ENCODE measurements around the gene UCN2. TPM values are rescaled to one million over a fixed set of nuclear protein-coding genes. Genes with fewer than 3 reads are reported as not detected.

Gene UCN2
- total RNA-seq, 2 experiments from 2014 or later: not detected

DNA sequence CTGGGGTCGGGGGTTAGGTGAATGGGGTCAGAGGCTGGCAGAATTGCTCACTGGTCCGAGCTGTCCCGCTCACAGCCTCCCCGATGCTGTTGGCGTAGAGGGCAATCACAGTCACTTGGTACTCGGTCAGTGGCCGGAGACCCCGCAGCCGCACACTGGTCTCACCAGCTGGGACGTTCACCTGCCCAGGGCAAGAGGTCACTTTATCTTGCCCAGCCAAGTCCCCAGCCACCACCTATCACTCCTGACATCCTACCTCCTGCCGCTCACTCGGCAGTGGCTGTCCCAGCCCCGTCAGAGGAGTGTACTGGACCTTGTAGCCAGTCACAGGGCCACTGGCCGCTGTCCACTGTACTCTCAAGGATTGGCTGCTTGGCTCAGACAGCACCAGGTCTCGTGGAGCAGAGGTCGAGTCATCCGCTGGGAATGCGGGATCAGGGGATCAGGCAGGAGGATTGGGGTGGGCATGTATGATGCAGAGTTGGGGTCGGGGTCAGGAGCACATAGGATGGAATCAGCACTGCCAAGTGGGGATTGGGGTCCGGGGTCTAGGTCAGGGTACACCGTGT lies 29.0 kb upstream of the UCN2 start:
- no peak for ATAC-seq
- H3K36me3 Mint-ChIP-seq (ENCODE audit: low read depth): no peaks in the 10 kb centered on the region
- ChIA-PET POLR2A (no interaction called here), CTCF (no interaction called here)
- no peaks in the 10 kb centered on the region for H3K9me3 Mint-ChIP-seq
- no peak overlapping the region for H3K4me3 Mint-ChIP-seq
- TF ChIP-seq, protein P1, sequence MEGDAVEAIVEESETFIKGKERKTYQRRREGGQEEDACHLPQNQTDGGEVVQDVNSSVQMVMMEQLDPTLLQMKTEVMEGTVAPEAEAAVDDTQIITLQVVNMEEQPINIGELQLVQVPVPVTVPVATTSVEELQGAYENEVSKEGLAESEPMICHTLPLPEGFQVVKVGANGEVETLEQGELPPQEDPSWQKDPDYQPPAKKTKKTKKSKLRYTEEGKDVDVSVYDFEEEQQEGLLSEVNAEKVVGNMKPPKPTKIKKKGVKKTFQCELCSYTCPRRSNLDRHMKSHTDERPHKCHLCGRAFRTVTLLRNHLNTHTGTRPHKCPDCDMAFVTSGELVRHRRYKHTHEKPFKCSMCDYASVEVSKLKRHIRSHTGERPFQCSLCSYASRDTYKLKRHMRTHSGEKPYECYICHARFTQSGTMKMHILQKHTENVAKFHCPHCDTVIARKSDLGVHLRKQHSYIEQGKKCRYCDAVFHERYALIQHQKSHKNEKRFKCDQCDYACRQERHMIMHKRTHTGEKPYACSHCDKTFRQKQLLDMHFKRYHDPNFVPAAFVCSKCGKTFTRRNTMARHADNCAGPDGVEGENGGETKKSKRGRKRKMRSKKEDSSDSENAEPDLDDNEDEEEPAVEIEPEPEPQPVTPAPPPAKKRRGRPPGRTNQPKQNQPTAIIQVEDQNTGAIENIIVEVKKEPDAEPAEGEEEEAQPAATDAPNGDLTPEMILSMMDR (IDR thresholded peaks at IDR 0.05): no peak
- peaks cover 26% of the 10 kb centered on the region for H3K27me3 Mint-ChIP-seq
- H3K4me1 Mint-ChIP-seq (ENCODE audit: low read depth): peaks cover 5% of the 10 kb centered on the region
- H3K27ac Mint-ChIP-seq: no peak overlapping the region
- intact Hi-C loops (cut with micrococcal nuclease): no loop called here
- no peak for DNase-seq

DNA sequence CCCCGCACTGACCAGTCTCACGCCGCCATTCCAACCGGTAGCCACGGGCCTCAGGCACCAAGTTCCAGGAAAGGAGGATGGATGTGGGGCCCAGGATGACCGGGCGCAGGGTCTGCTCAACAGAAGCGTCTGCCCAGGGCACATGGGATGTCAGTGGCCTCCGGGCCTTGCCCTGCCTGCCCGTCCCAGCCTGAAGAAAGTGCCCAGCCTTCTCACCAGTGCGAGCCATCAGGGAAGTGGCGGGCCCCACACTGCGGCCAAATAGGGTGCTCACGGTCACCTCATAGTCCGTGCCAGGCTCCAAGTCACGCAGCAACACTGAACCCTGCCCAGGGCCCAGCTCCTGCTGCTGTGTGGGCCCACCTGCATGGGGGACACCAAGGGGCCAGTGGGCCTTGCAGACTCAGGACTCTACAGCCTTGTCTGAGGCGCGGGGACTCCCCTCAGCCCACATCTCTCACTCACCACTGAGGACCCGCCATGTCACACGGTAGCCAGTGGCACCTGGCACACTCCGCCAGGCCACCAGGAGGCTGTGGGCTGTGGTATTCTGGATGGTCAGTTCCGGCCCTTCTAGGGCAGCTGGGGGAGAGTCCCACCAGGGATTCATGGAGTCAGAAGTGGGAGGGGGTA lies 28.4 kb upstream of the UCN2 start:
- Mint-ChIP-seq H3K36me3 (ENCODE audit: low read depth) (no peaks in the 10 kb centered on the region), H3K4me1 (ENCODE audit: low read depth) (peaks cover 5% of the 10 kb centered on the region), H3K9me3 (no peaks in the 10 kb centered on the region), H3K27ac (no peak overlapping the region), H3K4me3 (no peak overlapping the region), H3K27me3 (peaks cover 26% of the 10 kb centered on the region)
- no peak for DNase-seq
- CTCF ChIA-PET: no interaction called here
- intact Hi-C loops (cut with micrococcal nuclease): no loop called here
- TF ChIP-seq, protein P1 (IDR thresholded peaks at IDR 0.05): no peak
- POLR2A ChIA-PET: no interaction called here
- ATAC-seq: no peak

DNA sequence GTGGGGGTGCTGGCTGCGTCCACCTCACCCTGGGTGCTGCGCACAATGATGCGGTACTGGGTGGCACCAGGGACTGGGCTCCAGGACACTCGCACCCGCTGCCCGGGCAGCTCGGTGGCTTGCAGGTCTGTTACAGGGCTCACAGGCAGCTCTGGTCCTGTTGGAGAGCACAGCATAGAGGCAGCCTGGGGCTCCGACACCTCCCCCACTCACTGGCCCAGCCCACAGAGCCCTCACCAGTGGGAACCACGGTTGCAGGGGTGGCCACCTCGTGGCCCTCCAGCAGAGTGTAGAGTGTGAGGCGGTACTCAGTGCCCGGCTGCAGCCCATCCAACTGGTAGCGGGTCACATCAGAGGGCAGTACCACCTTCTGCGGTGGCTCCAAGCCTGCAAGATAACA lies 27.9 kb upstream of the UCN2 start:
- Mint-ChIP-seq H3K36me3 (ENCODE audit: low read depth) (no peaks in the 10 kb centered on the region), H3K27me3 (peaks cover 26% of the 10 kb centered on the region), H3K27ac (no peak overlapping the region), H3K4me1 (ENCODE audit: low read depth) (peaks cover 5% of the 10 kb centered on the region), H3K4me3 (no peak overlapping the region), H3K9me3 (no peaks in the 10 kb centered on the region)
- ChIA-PET POLR2A (no interaction called here), CTCF (no interaction called here)
- DNase-seq: no peak
- intact Hi-C loops (cut with micrococcal nuclease): no loop called here
- no peak for ATAC-seq
- TF ChIP-seq, protein P1 (IDR thresholded peaks at IDR 0.05): no peak

DNA sequence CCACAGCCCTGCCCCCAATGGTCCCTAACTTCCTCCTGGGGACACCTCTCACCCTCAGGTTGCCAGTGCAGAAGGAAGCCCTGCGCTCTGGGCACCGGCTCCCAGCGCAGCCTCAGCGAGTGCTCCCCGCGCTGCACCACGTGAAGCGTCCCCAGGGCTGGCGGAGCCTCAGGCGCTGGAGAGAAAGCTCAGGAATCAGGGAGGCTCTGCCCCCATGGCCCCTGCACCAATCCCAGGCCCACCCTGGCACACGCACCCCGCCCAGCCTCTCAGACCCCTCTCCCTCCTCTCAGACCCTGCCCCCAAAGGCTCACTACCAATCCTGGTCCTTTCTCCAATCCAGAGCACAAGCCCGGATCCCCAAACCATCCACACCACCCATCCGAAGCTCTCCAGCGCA lies 24.6 kb upstream of the UCN2 start:
- ATAC-seq: no peak
- CTCF ChIA-PET: interaction anchor here (1.6 kb wide), 1 partner anchor 30 kb away, joined by 4 read pairs; no protein-coding TSS in a partner anchor
- DNase-seq: no peak
- no peaks in the 10 kb centered on the region for H3K9me3 Mint-ChIP-seq
- no peak overlapping the region for H3K4me3 Mint-ChIP-seq
- intact Hi-C loops (cut with micrococcal nuclease): no loop called here
- H3K27ac Mint-ChIP-seq: no peak overlapping the region
- POLR2A ChIA-PET: no interaction called here
- peaks cover 17% of the 10 kb centered on the region for H3K27me3 Mint-ChIP-seq
- TF ChIP-seq, protein P1 (IDR thresholded peaks at IDR 0.05): no peak
- no peaks in the 10 kb centered on the region for H3K4me1 Mint-ChIP-seq (ENCODE audit: low read depth)
- no peaks in the 10 kb centered on the region for H3K36me3 Mint-ChIP-seq (ENCODE audit: low read depth)

DNA sequence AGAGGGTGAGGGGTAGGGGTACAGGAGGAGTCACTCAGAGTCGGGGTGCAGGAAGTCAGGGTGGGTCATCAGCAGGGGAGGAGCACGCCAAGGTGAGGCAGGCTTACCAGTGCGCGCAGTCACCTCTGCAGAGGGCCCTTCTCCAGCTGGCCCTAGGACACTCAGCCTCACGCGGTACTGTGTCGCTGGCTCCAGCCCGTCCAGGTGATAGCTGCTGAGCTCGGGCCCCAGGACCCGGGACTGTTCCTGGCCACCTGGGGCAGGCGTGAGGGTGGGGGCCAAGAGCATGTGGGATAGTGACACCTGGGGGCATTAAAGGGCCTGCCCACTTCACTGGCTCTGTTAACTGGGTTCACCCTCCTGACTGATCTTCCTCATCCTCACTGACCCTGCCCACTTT lies 24.1 kb upstream of the UCN2 start:
- ATAC-seq (no peak), DNase-seq (no peak)
- H3K4me3 Mint-ChIP-seq: no peak overlapping the region
- peaks cover 14% of the 10 kb centered on the region for H3K27me3 Mint-ChIP-seq
- POLR2A ChIA-PET: interaction anchor here (1.0 kb wide), 1 partner anchor 9 kb away, joined by 3 read pairs; no protein-coding TSS in a partner anchor
- TF ChIP-seq, protein P1 (IDR thresholded peaks at IDR 0.05): no peak
- CTCF ChIA-PET: no interaction called here
- intact Hi-C loops (cut with micrococcal nuclease): no loop called here
- no peak overlapping the region for H3K27ac Mint-ChIP-seq
- H3K4me1 Mint-ChIP-seq (ENCODE audit: low read depth): no peaks in the 10 kb centered on the region
- no peaks in the 10 kb centered on the region for H3K9me3 Mint-ChIP-seq
- H3K36me3 Mint-ChIP-seq (ENCODE audit: low read depth): no peaks in the 10 kb centered on the region
